ENCODE measurements around the gene SPPL2B. TPM values are rescaled to one million over a fixed set of nuclear protein-coding genes. Genes with fewer than 3 reads are reported as not detected.

The SPPL2B gene, protein sequence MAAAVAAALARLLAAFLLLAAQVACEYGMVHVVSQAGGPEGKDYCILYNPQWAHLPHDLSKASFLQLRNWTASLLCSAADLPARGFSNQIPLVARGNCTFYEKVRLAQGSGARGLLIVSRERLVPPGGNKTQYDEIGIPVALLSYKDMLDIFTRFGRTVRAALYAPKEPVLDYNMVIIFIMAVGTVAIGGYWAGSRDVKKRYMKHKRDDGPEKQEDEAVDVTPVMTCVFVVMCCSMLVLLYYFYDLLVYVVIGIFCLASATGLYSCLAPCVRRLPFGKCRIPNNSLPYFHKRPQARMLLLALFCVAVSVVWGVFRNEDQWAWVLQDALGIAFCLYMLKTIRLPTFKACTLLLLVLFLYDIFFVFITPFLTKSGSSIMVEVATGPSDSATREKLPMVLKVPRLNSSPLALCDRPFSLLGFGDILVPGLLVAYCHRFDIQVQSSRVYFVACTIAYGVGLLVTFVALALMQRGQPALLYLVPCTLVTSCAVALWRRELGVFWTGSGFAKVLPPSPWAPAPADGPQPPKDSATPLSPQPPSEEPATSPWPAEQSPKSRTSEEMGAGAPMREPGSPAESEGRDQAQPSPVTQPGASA
- 10 to 100 TPM; 89.6 to 94.4 TPM for total RNA-seq

DNA sequence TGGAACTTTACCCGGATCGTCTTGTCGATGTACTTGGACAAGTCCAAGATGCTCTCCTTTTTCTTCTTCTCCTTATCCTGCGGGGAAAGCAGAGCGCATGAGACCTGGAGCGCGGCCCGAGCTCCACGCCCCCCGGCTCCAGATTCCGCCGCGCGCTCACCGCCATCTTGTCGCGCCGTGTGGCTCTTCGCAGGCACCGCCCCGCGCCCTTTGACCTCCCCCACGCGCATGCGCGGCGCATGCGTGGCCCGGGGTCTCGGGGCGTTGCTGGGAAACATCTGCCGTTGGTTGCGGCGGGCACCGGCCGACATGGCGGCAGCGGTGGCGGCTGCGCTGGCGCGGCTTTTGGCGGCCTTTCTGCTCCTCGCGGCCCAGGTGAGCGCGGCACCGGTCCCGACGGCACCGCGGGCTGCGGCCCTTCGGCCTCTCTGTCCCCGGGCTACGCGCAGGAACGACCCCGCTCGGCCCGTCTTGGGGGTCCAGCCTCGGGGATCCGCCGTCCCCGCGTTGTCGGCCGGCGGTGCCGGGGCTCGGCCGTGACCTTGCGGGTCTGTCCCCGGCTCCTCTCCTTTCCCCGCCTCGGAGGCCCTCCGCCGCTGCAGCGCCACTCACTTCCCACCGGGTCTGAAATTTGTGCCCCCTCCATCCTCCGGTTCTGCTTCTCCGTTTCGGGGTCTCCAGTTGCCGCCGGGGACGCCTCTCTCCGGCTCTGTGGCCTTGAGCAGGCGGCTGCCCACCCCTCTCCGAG, at the start of gene SPPL2B, which contains the start of gene LSM7:
Gene SPPL2B (plus strand): TSS at position 284 of the 748 bp plus-strand sequence. CDS start 26 bp downstream, at position 310.
Gene LSM7 (minus strand): TSS at position 186 of the 748 bp plus-strand sequence. CDS start 20 bp downstream, at position 166.

DNA sequence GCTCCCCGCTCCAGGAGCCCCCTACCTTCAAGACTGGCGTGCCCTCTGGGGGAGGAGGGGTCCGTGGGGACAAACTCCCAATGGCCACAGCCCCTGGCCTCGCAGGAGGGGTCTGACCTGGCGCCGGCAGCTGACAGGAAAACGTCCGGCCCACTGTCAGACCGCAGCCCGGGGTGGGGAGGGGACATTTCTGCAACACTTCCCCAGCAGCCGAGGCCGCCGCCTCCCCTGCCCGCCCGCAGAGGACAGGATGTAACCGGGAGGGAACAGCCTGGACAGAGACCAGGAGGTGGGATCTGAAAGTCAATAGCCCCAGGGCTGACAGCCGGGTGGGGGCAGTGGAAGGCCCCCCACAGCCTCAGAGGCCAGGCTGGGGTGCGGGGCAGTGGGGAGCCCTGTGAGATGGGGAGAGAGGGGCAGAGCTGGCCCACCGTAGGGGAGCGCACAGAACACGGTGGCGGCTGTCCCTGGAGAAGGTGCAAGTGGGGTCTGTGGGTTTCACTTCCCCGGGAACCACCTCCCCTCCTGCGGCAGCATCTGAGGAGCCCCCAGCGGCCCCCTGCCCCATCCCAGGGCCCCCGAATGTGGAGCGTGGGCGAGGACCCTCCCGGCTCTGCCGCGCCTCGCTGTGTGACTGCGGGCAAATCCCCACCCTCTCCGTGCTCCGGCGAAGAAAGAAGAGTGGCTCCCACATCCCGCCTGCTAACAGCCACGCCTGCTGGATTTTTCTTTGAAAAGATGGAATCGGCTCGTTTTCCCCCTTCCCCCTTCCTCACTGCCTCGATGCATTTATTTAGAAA, 46.2 kb upstream of the SPPL2B start, which contains the start of gene PEAK3:
Gene PEAK3 (minus strand): TSS at position 114 of the 800 bp plus-strand sequence. CDS start 1,244 bp downstream, outside the sequence.

DNA sequence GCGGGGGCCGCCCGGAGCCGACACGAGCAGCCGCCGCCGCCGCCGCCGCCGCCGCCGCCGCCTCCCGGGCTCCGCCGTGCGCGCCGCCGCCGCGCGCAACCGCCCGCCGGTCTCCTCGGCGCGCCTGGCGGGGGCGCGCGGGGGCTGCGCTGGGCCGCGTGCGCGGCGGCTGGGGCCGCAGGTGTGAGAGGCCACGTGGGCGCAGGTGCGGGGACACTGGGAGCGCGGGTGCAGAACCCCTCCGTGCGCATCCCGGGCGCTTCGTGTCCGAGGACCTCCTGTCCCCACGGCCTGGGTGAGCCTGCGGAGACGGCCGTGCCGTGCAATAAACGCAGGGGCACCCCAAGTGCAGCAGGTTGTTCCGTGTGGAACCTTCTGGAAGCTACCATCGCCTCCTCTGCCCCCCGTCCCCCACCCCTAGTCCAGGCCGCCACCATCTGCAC, 20.3 kb upstream of the SPPL2B start, which contains the start of gene LINGO3:
Gene LINGO3 (minus strand): TSS at position 41 of the 443 bp plus-strand sequence. CDS start 16,378 bp downstream, outside the sequence.

DNA sequence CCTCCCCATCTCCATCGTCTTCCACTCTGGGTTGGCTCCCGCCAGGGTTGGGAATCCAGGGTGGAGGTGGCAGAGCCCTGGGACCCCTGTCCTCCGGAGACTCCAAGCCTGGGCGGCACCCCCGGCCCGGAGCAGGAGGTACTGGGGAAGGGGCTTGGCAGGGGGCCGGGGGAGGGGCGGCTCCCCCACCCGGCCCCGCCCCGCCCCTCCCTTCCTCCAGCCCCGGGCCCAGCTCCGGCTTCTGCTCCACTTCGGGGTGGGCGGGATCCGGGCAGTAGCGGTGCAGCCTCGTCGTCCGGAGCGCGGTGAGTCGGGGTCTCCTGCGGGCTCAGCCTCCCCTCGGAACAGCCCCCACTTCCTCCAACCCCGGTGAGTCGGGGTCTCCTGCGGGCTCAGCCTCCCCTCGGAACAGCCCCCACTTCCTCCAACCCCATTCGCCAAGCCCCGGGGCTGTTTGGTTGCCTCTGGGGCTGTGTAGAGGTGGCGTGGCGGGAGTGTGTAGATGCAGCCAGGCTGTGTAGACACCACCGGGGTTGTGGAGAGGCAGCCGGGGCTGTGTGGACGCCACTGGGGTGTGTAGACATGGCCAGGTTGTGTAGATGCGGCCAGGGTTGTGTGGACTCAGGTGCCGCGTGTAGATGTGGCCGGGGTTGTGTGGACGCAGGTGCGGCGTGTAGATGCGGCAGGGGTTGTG, 31.7 kb downstream of the SPPL2B start, which contains the start of gene TMPRSS9:
Gene TMPRSS9 (plus strand): TSS at position 274 of the 694 bp plus-strand sequence. CDS start 29,521 bp downstream, outside the sequence.

Other genes starting within 250 kb of the SPPL2B start
- gene MOB3A, start 232.4 kb upstream of the SPPL2B start, total RNA-seq: 100 to 1,000 TPM; 236 to 238 TPM
- 10 to 100 TPM; 17.6 to 20.1 TPM for gene IZUMO4, start 231.8 kb upstream of the SPPL2B start, total RNA-seq
- 10 to 100 TPM; 83.4 to 88.5 TPM for gene AP3D1, start 177.1 kb upstream of the SPPL2B start, total RNA-seq
- gene DOT1L, start 164.8 kb upstream of the SPPL2B start, total RNA-seq: 10 to 100 TPM; 55.0 to 55.2 TPM
- 10 to 100 TPM; 57.5 to 58.8 TPM for gene PLEKHJ1, start 92.4 kb upstream of the SPPL2B start, total RNA-seq
- gene SF3A2, start 91.9 kb upstream of the SPPL2B start, total RNA-seq: 100 to 1,000 TPM; 128 to 129 TPM
- 1 to 10 TPM; 7.4 to 8.0 TPM for gene AMH, start 79.4 kb upstream of the SPPL2B start, total RNA-seq
- gene JSRP1, start 72.3 kb upstream of the SPPL2B start, total RNA-seq: under 1 TPM in 1 of 2 experiments, not detected in 1; 0.76 TPM
- under 1 TPM; 0.36 to 0.43 TPM for gene PEAK3, start 46.5 kb upstream of the SPPL2B start, total RNA-seq
- gene LINGO3, start 20.5 kb upstream of the SPPL2B start, total RNA-seq: 1 to 10 TPM in 1 of 2 experiments, under 1 TPM in 1; 0.72 to 1.1 TPM
- 100 to 1,000 TPM; 119 to 131 TPM for gene LSM7, start 98 bp upstream of the SPPL2B start, total RNA-seq
- gene TMPRSS9, start 31.6 kb downstream of the SPPL2B start, total RNA-seq: not detected
- 10 to 100 TPM; 58.9 to 63.9 TPM for gene TIMM13, start 98.9 kb downstream of the SPPL2B start, total RNA-seq
- 10 to 100 TPM; 75.2 to 76.2 TPM for gene LMNB2, start 128.3 kb downstream of the SPPL2B start, total RNA-seq
- 10 to 100 TPM; 40.6 to 42.7 TPM for gene GADD45B, start 147.4 kb downstream of the SPPL2B start, total RNA-seq

Measured in activated naive CD4-positive, alpha-beta T cell treated with anti-CD3 and anti-CD28 coated beads, Interleukin-2, amount 10 ng/mL, durations not matched to agents 5 hours and 36 hours (primary cell).